OCI-LY7 (cell line): ENCODE data around the gene HSD17B11. TPM values are rescaled to one million over a fixed set of nuclear protein-coding genes. Genes with fewer than 3 reads are reported as not detected.
A peak's percentile ranks its signal among the peaks of the same experiment; 100 is the strongest.

Experiments used
- BruUV-seq: library from RNA; stranded (reverse); fragments of 400-500 nt; replicated peaks from 2 replicates; lab custom pipeline; 2021; lab: Mats Ljungman, UMichigan
- CTCF ChIA-PET: fragments of 300-600 bp; sonication (Branson Sonifier 250); formaldehyde crosslinking; loops from one replicate; lab custom pipeline; 2022; ENCODE audit warnings: antibody characterized with exemption; ENCODE audit not compliant: unreplicated experiment; lab: Charles Lee
- POLR2A ChIA-PET: fragments of 300-600 bp; sonication (Branson Sonifier 250); formaldehyde crosslinking; loops from one replicate; lab custom pipeline; 2022; ENCODE audit warnings: antibody characterized with exemption; lab: Charles Lee
- DNase-seq: peaks from one replicate; pipeline ENCODE4 v3.0.0-alpha.2; 2015; ENCODE audit warnings: low spot score
- H2AFZ ChIP-seq: fragments of 200-600 bp; sonication (generic), shearing (Covaris generic); 2 replicates; pipeline ENCODE4 v1.6.1; 2014; ENCODE audit warnings: mild to moderate bottlenecking, antibody characterized with exemption, low read length, moderate library complexity
- H3K27ac ChIP-seq: fragments of 200-600 bp; sonication (generic); 2 replicates; pipeline ENCODE4 v1.5.1; 2014; ENCODE audit warnings: mixed run types, low read depth, mild to moderate bottlenecking, moderate library complexity, low read length, inconsistent platforms; ENCODE audit not compliant: poor library complexity, severe bottlenecking
- H3K36me3 ChIP-seq: fragments of 200-600 bp; sonication (generic); 2 replicates; pipeline ENCODE4 v1.6.1; 2014; ENCODE audit warnings: mild to moderate bottlenecking, antibody characterized with exemption, low read length, moderate library complexity, mixed read lengths; ENCODE audit not compliant: insufficient read depth
- H3K4me1 ChIP-seq: fragments of 200-600 bp; sonication (generic); 2 replicates; pipeline ENCODE4 v1.5.1; 2014; ENCODE audit warnings: mild to moderate bottlenecking, low read length; ENCODE audit not compliant: insufficient read depth, poor library complexity, severe bottlenecking
- H3K4me2 ChIP-seq: fragments of 200-600 bp; sonication (generic); 2 replicates; pipeline ENCODE4 v1.6.1; 2014; ENCODE audit warnings: mild to moderate bottlenecking, low read length
- H3K4me3 ChIP-seq: fragments of 200-600 bp; sonication (generic); 2 replicates; pipeline ENCODE4 v1.5.1; 2014; ENCODE audit warnings: mild to moderate bottlenecking, low read depth, low read length; ENCODE audit not compliant: poor library complexity, severe bottlenecking
- H3K79me2 ChIP-seq: fragments of 200-600 bp; sonication (generic); 2 replicates; pipeline ENCODE4 v1.6.1; 2016; ENCODE audit warnings: low read depth, mild to moderate bottlenecking, low read length, moderate library complexity, mixed read lengths; ENCODE audit not compliant: insufficient read depth
- H3K9me2 ChIP-seq: fragments of 200-600 bp; sonication (generic); 2 replicates; pipeline ENCODE4 v1.6.1; 2016; ENCODE audit warnings: mild to moderate bottlenecking, low read length, mixed read lengths; ENCODE audit not compliant: insufficient read depth
- H3K9me3 ChIP-seq: fragments of 200-600 bp; sonication (generic); 2 replicates; pipeline ENCODE4 v1.6.1; 2014; ENCODE audit warnings: mild to moderate bottlenecking, mixed run types, low read length, mixed read lengths
- H4K20me1 ChIP-seq: fragments of 200-600 bp; sonication (generic); 2 replicates; pipeline ENCODE4 v1.6.1; 2014; ENCODE audit warnings: mild to moderate bottlenecking, antibody characterized with exemption, low read length, moderate library complexity, mixed read lengths; ENCODE audit not compliant: insufficient read depth
- CTCF ChIP-seq: fragments of 200-600 bp; sonication (generic); conservative IDR thresholded peaks from 2 replicates; pipeline ENCODE4 v1.5.1; 2014; ENCODE audit warnings: mild to moderate bottlenecking, antibody characterized with exemption, low read length, moderate library complexity, mixed read lengths
- EZH2phosphoT487 ChIP-seq: fragments of 200-600 bp; sonication (generic); IDR thresholded peaks from 2 replicates; pipeline ENCODE4 v1.6.1; 2018; ENCODE audit warnings: low read depth, borderline replicate concordance, mild to moderate bottlenecking, mixed run types, antibody characterized with exemption, low read length, moderate library complexity, mixed read lengths
- intact Hi-C: fragments of 100-400 bp; cut with micrococcal nuclease; formaldehyde crosslinking; loops from one replicate; pipeline ENCODE4 v1.10.0; 2022; ENCODE audit not compliant: unreplicated experiment
- total RNA-seq, 2 experiments: library from RNA; depleted of rRNA in 1 of 2; stranded (reverse); fragments of >200 nt in 1 of 2; shearing (Covaris generic) in 1 of 2; gene quantifications; 2 replicates each; pipeline ENCODE4 v1.2.3, GENCODE V29; 2014 to 2022

Gene HSD17B11
- total RNA-seq, 2 experiments from 2014 or later = 8.7 to 9.0 TPM

- intact Hi-C loops = no loop called here
- H2AFZ ChIP-seq = no peak overlapping the region
- H3K4me2 ChIP-seq = no peak overlapping the region
- no peak for DNase-seq
- no peak for TF ChIP-seq EZH2phosphoT487
- no peak for TF ChIP-seq CTCF
- H3K27ac ChIP-seq = no peak overlapping the region
- H3K9me3 ChIP-seq = no peaks in the 10 kb centered on the region
- H3K4me1 ChIP-seq = no peaks in the 10 kb centered on the region
- H3K79me2 ChIP-seq = no peaks in the 10 kb centered on the region
- BruUV-seq = no TSS peak
- H4K20me1 ChIP-seq = no peaks in the 10 kb centered on the region
- CTCF ChIA-PET = no interaction called here
- no peak overlapping the region for H3K4me3 ChIP-seq
- no peaks in the 10 kb centered on the region for H3K9me2 ChIP-seq
- peaks cover 2% of the 10 kb centered on the region; the same call in 1 of the 2 replicates for H3K36me3 ChIP-seq
- POLR2A ChIA-PET = interaction anchor here (0.7 kb wide), 1 partner anchor 104 kb away, joined by 3 read pairs; no protein-coding TSS in a partner anchor
These were observed 36.6 kb downstream of the HSD17B11 start for GRCh38 chr4:87354168-87355102.

- intact Hi-C loops = loop anchor here (2.0 kb wide), 1 partner anchor 111 kb away; no protein-coding TSS in a partner anchor
- H3K4me1 ChIP-seq = no peaks in the 10 kb centered on the region
- H3K36me3 ChIP-seq = peaks cover 2% of the 10 kb centered on the region; the same call in 1 of the 2 replicates
- no peaks in the 10 kb centered on the region for H4K20me1 ChIP-seq
- no peak overlapping the region for H3K4me2 ChIP-seq
- no peak overlapping the region for H3K27ac ChIP-seq
- POLR2A ChIA-PET = interaction anchor here (0.7 to 1.0 kb wide), 2 partner anchors 14 to 105 kb away, joined by 3 read pairs; no protein-coding TSS in a partner anchor
- TF ChIP-seq CTCF (peak; percentile 95), EZH2phosphoT487 (no peak)
- no TSS peak for BruUV-seq
- H3K9me3 ChIP-seq = no peaks in the 10 kb centered on the region
- no peak overlapping the region for H2AFZ ChIP-seq
- no peaks in the 10 kb centered on the region for H3K79me2 ChIP-seq
- H3K9me2 ChIP-seq = no peaks in the 10 kb centered on the region
- H3K4me3 ChIP-seq = no peak overlapping the region
- DNase-seq = peak; percentile 50
- CTCF ChIA-PET = no interaction called here
These were observed 37.4 kb downstream of the HSD17B11 start for GRCh38 chr4:87353592-87353991.
